H9 (cell line): ENCODE data around the gene BCAS2. TPM values are rescaled to one million over a fixed set of nuclear protein-coding genes. Genes with fewer than 3 reads are reported as not detected.

Source experiments
- DNase-seq: peaks from one replicate; pipeline ENCODE4 v3.0.0-alpha.2; 2017
- H2AFZ ChIP-seq: one replicate; pipeline ENCODE4 v1.6.1; 2013; ENCODE audit warnings: mild to moderate bottlenecking, low read length, control low read depth, moderate library complexity
- H2AK5ac ChIP-seq: 2 replicates; pipeline ENCODE4 v1.6.1; 2013; ENCODE audit warnings: low read length, control low read depth, mixed read lengths; ENCODE audit not compliant: insufficient read length
- H2BK120ac ChIP-seq: one replicate; pipeline ENCODE4 v1.6.1; 2013; ENCODE audit warnings: low read depth, mild to moderate bottlenecking, low read length, control low read depth, inconsistent platforms; ENCODE audit not compliant: poor library complexity, severe bottlenecking
- H2BK12ac ChIP-seq: 2 replicates; pipeline ENCODE4 v1.6.1; 2013; ENCODE audit warnings: low read length, control low read depth, mixed read lengths, low read depth; ENCODE audit not compliant: insufficient read length
- H2BK15ac ChIP-seq: 2 replicates; pipeline ENCODE4 v1.6.1; 2013; ENCODE audit warnings: low read depth, low read length, control low read depth
- H2BK20ac ChIP-seq: one replicate; pipeline ENCODE4 v1.6.1; 2013; ENCODE audit warnings: low read depth, mild to moderate bottlenecking, low read length, control low read depth, inconsistent platforms; ENCODE audit not compliant: poor library complexity, severe bottlenecking
- H2BK5ac ChIP-seq: 2 replicates; pipeline ENCODE4 v1.6.1; 2013; ENCODE audit warnings: low read length, control low read depth, mixed read lengths; ENCODE audit not compliant: insufficient read length
- H3K14ac ChIP-seq: 2 replicates; pipeline ENCODE4 v1.6.1; 2013; ENCODE audit warnings: low read length, control low read depth; ENCODE audit not compliant: insufficient read depth
- H3K18ac ChIP-seq: 2 replicates; pipeline ENCODE4 v1.6.1; 2013; ENCODE audit warnings: low read depth, mild to moderate bottlenecking, mixed read lengths, low read length, control low read depth; ENCODE audit not compliant: insufficient read length
- H3K23ac ChIP-seq: 2 replicates; pipeline ENCODE4 v1.6.1; 2013; ENCODE audit warnings: low read length, control low read depth, mixed read lengths, low read depth; ENCODE audit not compliant: insufficient read length
- H3K23me2 ChIP-seq: 2 replicates; pipeline ENCODE4 v1.6.1; 2013; ENCODE audit warnings: low read depth, mild to moderate bottlenecking, mixed read lengths, low read length, control low read depth; ENCODE audit not compliant: insufficient read length, poor library complexity, severe bottlenecking
- H3K27ac ChIP-seq: 2 replicates; pipeline ENCODE4 v1.5.1; 2013; ENCODE audit warnings: low read length, control low read depth, mixed read lengths, low read depth; ENCODE audit not compliant: insufficient read length
- H3K27me3 ChIP-seq: 2 replicates; pipeline ENCODE4 v1.6.1; 2013; ENCODE audit warnings: low read length, control low read depth, inconsistent platforms; ENCODE audit not compliant: insufficient read depth
- H3K4ac ChIP-seq: 2 replicates; pipeline ENCODE4 v1.6.1; 2013; ENCODE audit warnings: low read depth, mild to moderate bottlenecking, control low read depth, inconsistent platforms, low read length, moderate library complexity
- H3K4me1 ChIP-seq: 2 replicates; pipeline ENCODE4 v1.6.1; 2013; ENCODE audit warnings: low read length, control low read depth, inconsistent platforms; ENCODE audit not compliant: insufficient read depth
- H3K4me2 ChIP-seq: 2 replicates; pipeline ENCODE4 v1.6.1; 2013; ENCODE audit warnings: low read length, control low read depth, mixed read lengths; ENCODE audit not compliant: insufficient read length, insufficient read depth
- H3K56ac ChIP-seq: 2 replicates; pipeline ENCODE4 v1.6.1; 2013; ENCODE audit warnings: low read depth, mild to moderate bottlenecking, mixed read lengths, low read length, control low read depth; ENCODE audit not compliant: insufficient read length
- H3K79me1 ChIP-seq: 2 replicates; pipeline ENCODE4 v1.6.1; 2013; ENCODE audit warnings: low read depth, mild to moderate bottlenecking, moderate library complexity, low read length, control low read depth, inconsistent platforms; ENCODE audit not compliant: insufficient read depth, poor library complexity, severe bottlenecking
- H3K79me2 ChIP-seq: 2 replicates; pipeline ENCODE4 v1.6.1; 2013; ENCODE audit warnings: low read length, control low read depth, inconsistent platforms; ENCODE audit not compliant: insufficient read depth
- H3K9ac ChIP-seq: 2 replicates; pipeline ENCODE4 v1.6.1; 2013; ENCODE audit warnings: low read length, control low read depth, mixed read lengths; ENCODE audit not compliant: insufficient read length; ENCODE audit errors: extremely low read depth
- H3K9me3 ChIP-seq: one replicate; pipeline ENCODE4 v1.6.1; 2013; ENCODE audit warnings: low read depth, low read length, inconsistent platforms; ENCODE audit not compliant: control insufficient read depth
- H3T11ph ChIP-seq: one replicate; pipeline ENCODE4 v1.6.1; 2013; ENCODE audit warnings: mild to moderate bottlenecking, low read length, control low read depth, inconsistent platforms
- H4K20me1 ChIP-seq: one replicate; pipeline ENCODE4 v1.6.1; 2013; ENCODE audit not compliant: control insufficient read depth, insufficient read length, insufficient read depth
- H4K5ac ChIP-seq: 2 replicates; pipeline ENCODE4 v1.6.1; 2013; ENCODE audit warnings: low read depth, mild to moderate bottlenecking, mixed read lengths, low read length, control low read depth; ENCODE audit not compliant: insufficient read length
- H4K8ac ChIP-seq: replicated peaks from 2 replicates; pipeline ENCODE4 v1.6.1; 2013; ENCODE audit warnings: low read length, control low read depth, mixed read lengths, low read depth; ENCODE audit not compliant: insufficient read length
- H4K91ac ChIP-seq: 2 replicates; pipeline ENCODE4 v1.6.1; 2013; ENCODE audit warnings: low read depth, mild to moderate bottlenecking, moderate library complexity, mixed read lengths, low read length, control low read depth; ENCODE audit not compliant: insufficient read length
- H3K27ac Mint-ChIP-seq, 3 experiments: 2 replicates in 2 of 3; 3 replicates in 1 of 3; pipeline ENCODE4 v1.8.0; 2020 to 2021; ENCODE audit warnings: mixed read lengths in 3 of 3, mild to moderate bottlenecking in 1 of 3, moderate library complexity in 1 of 3
- H3K27me3 Mint-ChIP-seq: 2 replicates; pipeline ENCODE4 v1.8.0; 2021; ENCODE audit warnings: low read depth, mild to moderate bottlenecking, moderate library complexity, mixed read lengths
- H3K36me3 Mint-ChIP-seq, 3 experiments: 2 replicates in 2 of 3; 3 replicates in 1 of 3; pipeline ENCODE4 v1.8.0; 2020 to 2021; ENCODE audit warnings: low read depth in 3 of 3, mixed read lengths in 3 of 3; ENCODE audit not compliant: insufficient read depth in 1 of 3
- H3K4me1 Mint-ChIP-seq, 2 experiments: 2 replicates each; pipeline ENCODE4 v1.8.0; 2020; ENCODE audit warnings: mixed read lengths in 2 of 2
- H3K4me3 Mint-ChIP-seq, 2 experiments: 2 replicates in 1 of 2; 3 replicates in 1 of 2; pipeline ENCODE4 v1.8.0; 2020 to 2021; ENCODE audit warnings: mild to moderate bottlenecking in 2 of 2, mixed read lengths in 2 of 2, moderate library complexity in 1 of 2
- H3K9me3 Mint-ChIP-seq, 2 experiments: 2 replicates in 1 of 2; 3 replicates in 1 of 2; pipeline ENCODE4 v1.8.0; 2020; ENCODE audit warnings: mild to moderate bottlenecking in 2 of 2, mixed read lengths in 2 of 2, moderate library complexity in 1 of 2
- WGBS: extraction: QIAGEN DNeasy Blood & Tissue Kit; methylation state at CpG from one replicate; pipeline ENCODE4 v1.1.7; 2013; ENCODE audit warnings: missing lambda C conversion rate, low lambda C conversion rate, mixed read lengths; ENCODE audit not compliant: insufficient read length; ENCODE audit errors: extremely low coverage; 5-methylcytosine and 5-hydroxymethylcytosine counted together
- total RNA-seq: library from RNA; stranded (reverse); gene quantifications from 2 replicates; pipeline ENCODE4 v1.2.1, GENCODE V29; 2021
- TF ChIP-seq, protein P1 (sequence below): fragments of 200-600 bp; sonication (generic); conservative IDR thresholded peaks from 3 replicates; pipeline ENCODE4 v1.8.0; 2021; ENCODE audit warnings: antibody characterized with exemption, mild to moderate bottlenecking

BCAS2 gene
- total RNA-seq, 1 experiment from 2014 or later: 72.1 TPM

DNA sequence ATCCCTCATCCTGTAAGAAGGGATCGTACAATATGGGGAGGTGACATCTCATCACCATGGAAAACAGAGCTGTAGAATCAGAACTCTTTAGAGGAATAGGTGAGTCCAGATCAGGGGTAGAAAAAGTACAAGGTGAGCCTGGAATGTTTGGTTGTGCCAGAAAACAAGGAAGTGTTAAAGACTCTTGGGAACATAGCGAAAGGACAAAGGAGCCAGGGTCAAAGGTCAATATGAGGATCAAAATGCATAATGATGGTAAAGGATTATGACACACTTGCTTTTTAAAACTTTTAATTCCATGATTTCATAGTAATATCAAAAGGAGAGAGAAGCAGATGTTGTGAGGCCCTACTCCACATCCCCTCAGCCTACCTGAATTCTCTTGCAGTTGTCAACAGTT is 51.2 kb downstream of the BCAS2 start:
- H3K36me3 Mint-ChIP-seq: no peaks in the 10 kb centered on the region
- Histone ChIP-seq H3K4me2 (no peak overlapping the region), H3K18ac (no peak overlapping the region), H3K79me2 (no peaks in the 10 kb centered on the region), H4K8ac (no peak overlapping the region), H3K9ac (no peak overlapping the region), H3K23me2 (no peaks in the 10 kb centered on the region), H3K9me3 (no peaks in the 10 kb centered on the region), H2AK5ac (no peak overlapping the region), H3K23ac (no peak overlapping the region), H2BK12ac (no peak overlapping the region), H4K5ac (no peak overlapping the region), H3K4ac (no peak overlapping the region), H2BK20ac (no peak overlapping the region), H3K56ac (no peak overlapping the region), H3K79me1 (no peaks in the 10 kb centered on the region), H2BK120ac (no peak overlapping the region), H4K91ac (no peak overlapping the region), H4K20me1 (no peaks in the 10 kb centered on the region), H3T11ph (no peak overlapping the region), H3K27ac (no peak overlapping the region), H3K4me1 (no peaks in the 10 kb centered on the region), H3K14ac (no peak overlapping the region), H2AFZ (no peak overlapping the region), H2BK15ac (no peak overlapping the region), H2BK5ac (no peak overlapping the region), H3K27me3 (no peaks in the 10 kb centered on the region)
- no peaks in the 10 kb centered on the region for H3K9me3 Mint-ChIP-seq
- TF ChIP-seq, protein P1, sequence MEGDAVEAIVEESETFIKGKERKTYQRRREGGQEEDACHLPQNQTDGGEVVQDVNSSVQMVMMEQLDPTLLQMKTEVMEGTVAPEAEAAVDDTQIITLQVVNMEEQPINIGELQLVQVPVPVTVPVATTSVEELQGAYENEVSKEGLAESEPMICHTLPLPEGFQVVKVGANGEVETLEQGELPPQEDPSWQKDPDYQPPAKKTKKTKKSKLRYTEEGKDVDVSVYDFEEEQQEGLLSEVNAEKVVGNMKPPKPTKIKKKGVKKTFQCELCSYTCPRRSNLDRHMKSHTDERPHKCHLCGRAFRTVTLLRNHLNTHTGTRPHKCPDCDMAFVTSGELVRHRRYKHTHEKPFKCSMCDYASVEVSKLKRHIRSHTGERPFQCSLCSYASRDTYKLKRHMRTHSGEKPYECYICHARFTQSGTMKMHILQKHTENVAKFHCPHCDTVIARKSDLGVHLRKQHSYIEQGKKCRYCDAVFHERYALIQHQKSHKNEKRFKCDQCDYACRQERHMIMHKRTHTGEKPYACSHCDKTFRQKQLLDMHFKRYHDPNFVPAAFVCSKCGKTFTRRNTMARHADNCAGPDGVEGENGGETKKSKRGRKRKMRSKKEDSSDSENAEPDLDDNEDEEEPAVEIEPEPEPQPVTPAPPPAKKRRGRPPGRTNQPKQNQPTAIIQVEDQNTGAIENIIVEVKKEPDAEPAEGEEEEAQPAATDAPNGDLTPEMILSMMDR: no peak
- no peaks in the 10 kb centered on the region for H3K4me1 Mint-ChIP-seq
- WGBS: no CpG with 5 or more reads among the region's 2 CpGs
- no peak for DNase-seq
- H3K27me3 Mint-ChIP-seq: no peaks in the 10 kb centered on the region
- H3K4me3 Mint-ChIP-seq: no peak overlapping the region
- no peak overlapping the region for H3K27ac Mint-ChIP-seq
